ENCODE data around the gene PRKAB1.

- TF ChIP-seq CTCF (IDR thresholded peaks at IDR 0.05; ENCODE audit: low read length): peak; percentile 9; the same call in 1 of the 2 replicates
- TF ChIP-seq EZH2 (optimal IDR thresholded peaks at IDR 0.05; ENCODE audit: low read depth, low read length): no peak
Measured at GRCh38 chr12:119695034-119695433, 27.1 kb downstream of the PRKAB1 start.
